Thyroid gland (tissue), 4 donors: ENCODE data around the gene KCNK4. TPM values are rescaled to one million over a fixed set of nuclear protein-coding genes. Genes with fewer than 3 reads are reported as not detected.
"Not testable (repeated sequence)": the region's sequence is repeated elsewhere in the genome, so short reads cannot be mapped to it uniquely, and the experiment has no call there.

Experiments used
- DNase-seq, 2 donors: peaks; one replicate each; pipeline ENCODE4 v3.0.0-alpha.2; 2019
- H3K27ac ChIP-seq, 3 donors: fragments of 200-600 bp; sonication (generic); 1 replicate in 2 of 3; 2 replicates in 1 of 3; pipeline ENCODE4 v1.5.1; 2016 to 2019; ENCODE audit warnings: mild to moderate bottlenecking in 1 of 3, moderate library complexity in 1 of 3
- H3K27me3 ChIP-seq: fragments of 200-600 bp; sonication (generic); one replicate; pipeline ENCODE4 v1.5.1; 2019
- H3K36me3 ChIP-seq, 2 donors: fragments of 200-600 bp; sonication (generic); one replicate each; pipeline ENCODE4 v1.5.1; 2016 to 2019
- H3K4me1 ChIP-seq, 2 donors: fragments of 200-600 bp; sonication (generic); one replicate each; pipeline ENCODE4 v1.5.1; 2017 to 2019
- H3K4me3 ChIP-seq, 3 donors: fragments of 200-600 bp; sonication (generic); replicated peaks in 1 of 3; 1 replicate in 2 of 3; 2 replicates in 1 of 3; pipeline ENCODE4 v1.5.1; 2016; ENCODE audit warnings: mild to moderate bottlenecking in 1 of 3
- H3K9me3 ChIP-seq: fragments of 200-600 bp; sonication (generic); one replicate; pipeline ENCODE4 v1.5.1; 2017
- CTCF ChIP-seq, 6 experiments: fragments of 200-600 bp in 3 of 6; fragments of 450-650 bp in 3 of 6; sonication (generic) in 3 of 6; IDR thresholded peaks; one replicate each; pipeline ENCODE4 v1.5.1; 2016 to 2019; ENCODE audit warnings: antibody characterized with exemption in 6 of 6, mild to moderate bottlenecking in 2 of 6, inconsistent platforms in 1 of 6, moderate library complexity in 1 of 6
- POLR2A ChIP-seq, 2 donors: fragments of 450-650 bp; IDR thresholded peaks; one replicate each; pipeline ENCODE4 v1.6.1; 2017; ENCODE audit warnings: antibody characterized with exemption in 2 of 2, mild to moderate bottlenecking in 2 of 2, moderate library complexity in 1 of 2
- WGBS, 2 donors: methylation state at CpG; one replicate each; pipeline ENCODE4 v1.1.5; 2017; 5-methylcytosine and 5-hydroxymethylcytosine counted together
- intact Hi-C: fragments of 100-400 bp; cut with DNase I; formaldehyde crosslinking; loops from one replicate; pipeline ENCODE4 v1.15.1; 2023
- total RNA-seq, 4 donors: library from RNA; depleted of rRNA; stranded (reverse); fragments of >200 nt; gene quantifications; one replicate each; pipeline ENCODE4 v1.2.3, GENCODE V29; 2016

Gene KCNK4
- total RNA-seq, 4 donors from 2014 or later: not detected

- Histone ChIP-seq H3K27ac (peak overlapping the region; percentile 74 to 88 (median 79)), H3K4me3 (peak overlapping the region; percentile 31 to 79 (median 74)), H3K4me1 (peaks cover 16 to 26% of the 10 kb centered on the region in 2 donors), H3K27me3 (no peaks in the 10 kb centered on the region), H3K9me3 (no peaks in the 10 kb centered on the region), H3K36me3 (no peaks in the 10 kb centered on the region)
- DNase-seq: peak; percentile 74 to 84
- WGBS, 2 donors: 0% methylated on average over 14 to 27 of the region's 71 CpGs
- TF ChIP-seq POLR2A (IDR thresholded peaks at IDR 0.05): peak; percentile 18 to 78
- TF ChIP-seq CTCF (IDR thresholded peaks at IDR 0.05): peak in 2 of 6 experiments; percentile 25 to 33
- intact Hi-C loops: no loop called here
Observed at GRCh38 chr11:64305691-64306562, 14.8 kb downstream of the KCNK4 start.

GRCh38 chr11:64306563-64306875 is 15.4 kb downstream of the KCNK4 start:
- intact Hi-C loops: no loop called here
- peak overlapping the region in 2 of 3 donors; percentile 26 to 88 for H3K27ac ChIP-seq
- DNase-seq: no peak
- H3K36me3 ChIP-seq: no peaks in the 10 kb centered on the region
- 22 to 32% methylated on average over 8 to 9 of the region's 9 CpGs for whole genome bisulfite sequencing, 2 donors
- H3K9me3 ChIP-seq: no peaks in the 10 kb centered on the region
- no peak for TF ChIP-seq POLR2A (IDR thresholded peaks at IDR 0.05)
- no peak for TF ChIP-seq CTCF (IDR thresholded peaks at IDR 0.05)
- H3K27me3 ChIP-seq: no peaks in the 10 kb centered on the region
- peaks cover 16 to 25% of the 10 kb centered on the region in 2 donors for H3K4me1 ChIP-seq
- H3K4me3 ChIP-seq: peak overlapping the region; percentile 31 to 79 (median 74)

- peak; percentile 58 to 70 for DNase-seq
- intact Hi-C loops: no loop called here
- H3K4me3 ChIP-seq: peak overlapping the region in 2 of 3 donors; percentile 31 to 74
Observed at GRCh38 chr11:64306876-64307622, 15.9 kb downstream of the KCNK4 start.

GRCh38 chr11:64307795-64308194 is 16.7 kb downstream of the KCNK4 start:
- H3K36me3 ChIP-seq, H3K27ac ChIP-seq, H3K9me3 ChIP-seq, H3K4me3 ChIP-seq, intact Hi-C loops, H3K27me3 ChIP-seq, DNase-seq: not testable (repeated sequence)
- WGBS, 2 donors: 88 to 91% methylated on average over 5 of the region's 5 CpGs
- H3K4me1 ChIP-seq: peaks cover 16 to 25% of the 10 kb centered on the region in 2 donors

More at GRCh38 chr11:64306876-64307622, 15.9 kb downstream of the KCNK4 start:
- H3K36me3 ChIP-seq: no peaks in the 10 kb centered on the region
- H3K9me3 ChIP-seq: no peaks in the 10 kb centered on the region
- peak overlapping the region in 2 of 3 donors; percentile 26 to 88 for H3K27ac ChIP-seq
- 70 to 73% methylated on average over 12 to 15 of the region's 15 CpGs for WGBS, 2 donors
- no peaks in the 10 kb centered on the region for H3K27me3 ChIP-seq
- H3K4me1 ChIP-seq: peaks cover 16 to 25% of the 10 kb centered on the region in 2 donors
- TF ChIP-seq CTCF (IDR thresholded peaks at IDR 0.05): no peak
- TF ChIP-seq POLR2A (IDR thresholded peaks at IDR 0.05): no peak

- no peaks in the 10 kb centered on the region for H3K27me3 ChIP-seq
- DNase-seq: no peak
- H3K4me1 ChIP-seq: peaks cover 0 to 6% of the 10 kb centered on the region in 2 donors
- peaks cover 11 to 23% of the 10 kb centered on the region in 2 donors for H3K36me3 ChIP-seq
- H3K4me3 ChIP-seq: no peak overlapping the region
- intact Hi-C loops: no loop called here
- no peaks in the 10 kb centered on the region for H3K9me3 ChIP-seq
- 93 to 95% methylated on average over 10 of the region's 10 CpGs for WGBS, 2 donors
- peak overlapping the region in 1 of 3 donors; percentile 50 for H3K27ac ChIP-seq
- TF ChIP-seq CTCF (IDR thresholded peaks at IDR 0.05) (no peak), POLR2A (IDR thresholded peaks at IDR 0.05) (no peak)
Observed at GRCh38 chr11:64312947-64313346, 21.8 kb downstream of the KCNK4 start.
